HT-29 (cell line): Measurements from ENCODE around the gene PLCXD3. TPM values are rescaled to one million over a fixed set of nuclear protein-coding genes. Genes with fewer than 3 reads are reported as not detected.

ENCODE experiments used
- DNase-seq: peaks from one replicate; pipeline ENCODE4 v3.0.0-alpha.2; 2015; ENCODE audit warnings: low spot score
- total RNA-seq: library from RNA; depleted of rRNA; stranded (reverse); fragments of >200 nt; shearing (Covaris generic); gene quantifications from 2 replicates; pipeline ENCODE4 v1.2.3, GENCODE V29; 2014

The PLCXD3 gene
- total RNA-seq, 1 experiment from 2014 or later, result not detected

- DNase-seq, result no peak
Observed at GRCh38 chr5:41286696-41287095, 223.7 kb downstream of the PLCXD3 start.

- no peak for DNase-seq
Observed at GRCh38 chr5:41286165-41286564, 224.2 kb downstream of the PLCXD3 start.

DNA sequence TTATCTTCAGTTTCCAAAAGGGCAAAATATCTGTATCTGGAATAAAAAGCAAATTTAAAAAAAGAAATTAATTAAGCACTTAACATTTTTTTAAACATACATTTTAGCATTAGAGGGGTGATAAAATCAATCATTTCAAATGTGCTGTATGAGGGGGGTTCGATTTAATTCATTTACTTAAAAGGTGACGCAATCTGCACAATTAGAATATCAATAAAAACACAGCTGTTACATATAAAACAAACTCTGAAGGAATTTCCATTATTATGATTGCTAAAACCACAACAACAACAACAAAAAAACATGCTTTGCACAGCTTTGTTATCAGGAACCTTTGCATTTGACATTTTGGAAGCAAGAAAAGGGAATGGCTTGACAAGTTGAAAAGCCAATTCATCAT is 225.5 kb downstream of the PLCXD3 start:
- DNase-seq, result no peak

- DNase-seq, result no peak
Observed at GRCh38 chr5:41281215-41281810, 229.1 kb downstream of the PLCXD3 start.

DNA sequence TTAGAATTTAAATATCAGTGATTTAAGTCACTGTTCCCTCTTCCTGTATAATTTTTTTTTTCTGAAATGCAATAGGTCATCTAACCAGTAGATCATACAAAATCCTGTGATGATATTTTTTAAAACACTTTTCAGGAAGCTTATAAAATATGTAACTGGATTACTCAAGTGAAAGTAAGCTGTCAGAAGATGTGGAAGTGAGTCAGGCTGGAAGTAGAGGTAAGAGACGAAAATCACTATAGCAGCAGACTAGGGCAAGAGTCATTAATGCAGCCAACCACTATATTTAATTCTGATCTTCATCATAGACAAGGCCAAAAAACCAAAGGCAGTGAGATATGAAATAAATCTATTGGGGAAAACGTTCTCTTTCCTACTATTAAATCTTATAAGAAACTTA is 231.4 kb downstream of the PLCXD3 start:
- DNase-seq, result no peak

- DNase-seq, result no peak
Observed at GRCh38 chr5:41277476-41278245, 232.7 kb downstream of the PLCXD3 start.

GRCh38 chr5:41275813-41276512 is 234.4 kb downstream of the PLCXD3 start:
- no peak for DNase-seq

GRCh38 chr5:41270423-41271251 is 239.8 kb downstream of the PLCXD3 start:
- peak; percentile 61 for DNase-seq

DNA sequence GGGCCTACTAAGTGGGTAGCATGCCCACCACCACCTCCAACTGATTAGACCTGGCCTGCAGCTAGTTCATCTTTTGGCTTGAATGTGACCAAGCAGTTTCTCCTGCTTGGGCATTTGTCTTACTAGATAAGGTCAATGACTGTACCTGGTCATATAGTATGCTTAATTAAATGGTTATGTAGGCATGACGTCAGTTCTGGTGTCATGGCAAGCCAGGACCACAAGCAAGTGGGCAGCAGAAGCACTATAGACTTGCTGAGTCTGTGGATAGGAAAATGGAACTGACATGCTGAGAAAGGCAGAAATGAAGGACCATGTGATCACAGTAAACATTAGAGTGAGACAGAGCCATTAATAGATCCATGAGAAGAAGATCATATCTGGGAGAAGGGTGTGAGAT is 241.5 kb downstream of the PLCXD3 start:
- no peak for DNase-seq

DNA sequence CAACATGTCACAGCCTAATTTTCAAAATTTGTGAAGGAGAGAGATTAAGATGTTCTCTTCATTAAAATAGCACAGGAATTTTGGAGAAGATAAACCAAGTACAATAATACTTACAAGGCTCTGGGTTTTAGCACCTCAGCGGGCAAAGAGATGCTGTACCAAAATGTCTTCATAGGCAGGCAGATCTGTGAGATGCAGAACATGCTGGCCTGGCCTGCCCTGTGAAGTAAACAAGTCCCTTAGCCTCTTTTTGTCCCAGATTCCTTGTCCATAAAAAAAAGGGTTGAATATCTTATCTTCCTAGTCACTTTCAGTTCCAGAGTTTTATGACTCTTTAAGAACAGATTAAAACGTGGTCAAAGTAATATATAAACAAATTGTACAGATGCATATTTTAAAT is 244.0 kb downstream of the PLCXD3 start:
- DNase-seq, result no peak

DNA sequence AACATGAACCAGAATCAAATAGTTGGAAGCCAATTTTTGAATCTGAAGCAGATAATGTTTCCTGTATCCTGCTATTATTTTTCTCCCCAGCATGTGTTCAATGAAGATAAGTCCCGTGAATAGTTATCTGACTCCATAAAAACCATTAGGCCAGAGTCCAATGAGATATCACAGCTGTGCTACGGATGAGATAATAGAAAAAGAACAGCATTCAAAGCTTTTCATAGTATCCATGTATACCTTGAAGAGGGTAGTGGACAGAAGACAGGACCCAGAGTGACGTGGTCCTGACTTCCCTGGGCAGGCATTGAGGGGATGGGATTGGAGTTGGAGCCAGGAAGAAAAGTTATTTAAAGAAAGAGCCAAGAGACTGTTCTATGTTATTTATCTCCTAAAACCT is 246.4 kb downstream of the PLCXD3 start:
- no peak for DNase-seq

GRCh38 chr5:41263335-41263734 is 247.1 kb downstream of the PLCXD3 start:
- no peak for DNase-seq
